ENCODE results near the gene GRIK4.
A peak's percentile ranks its signal among the peaks of the same experiment; 100 is the strongest.

The GRIK4 gene

DNA sequence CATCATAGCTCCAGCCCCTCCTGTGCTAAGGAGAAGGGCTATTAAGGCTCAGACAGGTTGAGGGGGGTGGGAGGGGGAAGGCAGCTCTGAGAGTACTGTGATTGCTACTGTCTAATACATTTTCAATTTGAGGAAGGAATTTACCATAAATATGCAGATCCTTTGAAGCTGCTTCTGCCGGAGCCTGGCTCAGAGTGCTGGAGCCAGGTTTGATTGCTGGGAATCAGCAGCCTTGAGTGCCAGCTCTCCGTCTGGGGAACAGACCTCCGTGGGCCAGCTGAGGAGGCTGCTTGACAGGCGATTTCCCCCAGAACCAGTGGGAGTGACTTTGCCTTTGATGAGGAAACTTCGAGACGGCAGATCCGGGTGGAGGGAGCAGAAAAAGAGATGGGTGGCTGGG is 370.6 kb downstream of the GRIK4 start:
- peaks cover 17% of the 10 kb centered on the region for H3K4me1 ChIP-seq (ENCODE audit: control insufficient read depth, insufficient read depth, low read length, poor library complexity, severe bottlenecking)
- WGBS, 2 experiments (ENCODE audit: insufficient coverage in 2 of 2), result 75 to 80% methylated on average over 7 of the region's 7 CpGs
- H3K36me3 ChIP-seq (ENCODE audit: control insufficient read depth, insufficient read depth, low read length), result no peaks in the 10 kb centered on the region
- no peak overlapping the region for H3K27ac ChIP-seq (ENCODE audit: low read depth, low read length, severe bottlenecking)
- H3K4me3 ChIP-seq (ENCODE audit: extremely low read depth, insufficient read depth, low read length, poor library complexity, severe bottlenecking), result no peak overlapping the region
- H3K9me3 ChIP-seq (ENCODE audit: control insufficient read depth, low read length), result no peaks in the 10 kb centered on the region

DNA sequence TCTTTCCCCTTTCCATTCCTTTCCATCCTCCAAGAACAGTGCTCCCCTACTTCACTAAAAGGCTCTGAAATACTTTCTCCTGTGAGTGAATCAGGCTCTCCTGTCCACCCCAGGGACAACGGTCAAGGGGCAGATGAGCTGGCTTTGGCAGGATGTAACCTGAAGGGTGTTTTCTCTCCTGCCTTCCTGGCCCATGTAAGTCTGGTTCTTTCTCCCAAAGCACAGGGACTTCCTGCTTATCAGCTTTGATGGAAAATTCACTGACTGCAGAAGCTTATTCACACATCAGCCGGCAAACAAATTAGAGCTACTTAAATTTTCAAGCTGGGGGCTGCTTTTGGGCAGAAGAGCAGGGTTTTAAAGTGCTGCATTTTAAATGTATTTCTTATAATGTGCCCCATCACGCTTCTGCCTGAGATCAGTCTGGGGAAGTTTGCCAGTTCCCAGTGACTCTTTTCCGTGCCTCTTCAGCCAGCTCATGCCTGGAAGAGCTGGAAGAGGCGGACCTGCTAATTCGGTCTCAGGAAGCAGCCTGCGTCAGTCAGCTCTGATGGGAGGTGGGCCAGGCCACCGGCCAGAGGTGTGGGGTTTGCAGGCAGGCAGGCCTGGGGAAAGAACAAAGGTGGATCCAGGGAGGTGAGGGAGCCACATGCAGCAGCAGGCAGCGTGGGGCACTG is 372.0 kb downstream of the GRIK4 start:
- peaks cover 17% of the 10 kb centered on the region for H3K4me1 ChIP-seq (ENCODE audit: control insufficient read depth, insufficient read depth, low read length, poor library complexity, severe bottlenecking)
- 40 to 43% methylated on average over 7 of the region's 9 CpGs for WGBS, 2 experiments (ENCODE audit: insufficient coverage in 2 of 2)

DNA sequence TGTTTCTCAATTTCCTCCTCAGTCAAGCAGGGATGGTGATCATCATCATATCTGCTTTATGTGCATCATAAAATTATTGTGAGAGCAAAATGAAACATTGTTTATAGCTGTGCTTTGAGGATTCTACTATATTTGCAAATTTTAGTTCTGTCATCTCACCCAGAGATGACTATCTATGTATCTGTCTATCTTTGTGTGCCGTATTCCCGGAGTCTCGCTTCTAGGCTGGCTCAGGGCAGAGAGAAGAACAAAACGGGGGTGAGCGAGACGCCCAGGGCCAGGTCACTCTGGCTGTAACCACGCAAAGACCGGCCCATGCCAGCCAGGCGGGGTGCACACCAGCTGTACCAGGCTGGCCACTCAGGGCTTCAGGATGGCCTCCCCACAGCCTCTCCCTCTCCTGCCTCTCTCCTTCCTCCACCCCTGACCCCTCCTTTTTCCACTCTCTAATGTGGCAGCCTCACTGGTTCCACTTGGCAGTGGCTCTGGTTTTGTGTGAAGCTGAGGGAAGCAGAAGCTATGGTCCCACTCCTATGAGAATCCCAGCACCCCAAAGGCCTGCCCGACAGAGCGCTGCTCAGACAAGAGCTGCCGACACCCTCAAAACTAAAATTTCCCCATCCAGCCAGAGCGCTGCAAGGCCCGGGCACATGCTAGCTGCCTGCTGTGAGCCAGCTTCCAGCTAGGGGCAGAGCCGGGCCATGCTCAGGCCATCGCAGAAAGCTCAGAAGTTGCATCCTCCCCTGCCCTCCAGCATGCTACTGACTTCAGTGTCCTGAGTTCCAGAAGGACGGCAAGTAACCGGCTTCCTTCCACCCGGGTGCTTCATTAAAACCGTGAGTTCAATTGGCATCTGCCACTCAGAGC is 372.8 kb downstream of the GRIK4 start:
- Histone ChIP-seq H3K9me3 (ENCODE audit: control insufficient read depth, low read length) (no peaks in the 10 kb centered on the region), H3K4me3 (ENCODE audit: extremely low read depth, insufficient read depth, low read length, poor library complexity, severe bottlenecking) (no peak overlapping the region), H3K36me3 (ENCODE audit: control insufficient read depth, insufficient read depth, low read length) (no peaks in the 10 kb centered on the region), H3K4me1 (ENCODE audit: control insufficient read depth, insufficient read depth, low read length, poor library complexity, severe bottlenecking) (peaks cover 17% of the 10 kb centered on the region), H3K27ac (ENCODE audit: low read depth, low read length, severe bottlenecking) (no peak overlapping the region)
- WGBS, 2 experiments (ENCODE audit: insufficient coverage in 2 of 2), result 83 to 91% methylated on average over 15 to 20 of the region's 20 CpGs

More for the DNA sequence above, 372.0 kb downstream of the GRIK4 start:
- Histone ChIP-seq H3K27ac (ENCODE audit: low read depth, low read length, severe bottlenecking) (peak overlapping the region; percentile 50), H3K9me3 (ENCODE audit: control insufficient read depth, low read length) (no peaks in the 10 kb centered on the region), H3K4me3 (ENCODE audit: extremely low read depth, insufficient read depth, low read length, poor library complexity, severe bottlenecking) (no peak overlapping the region), H3K36me3 (ENCODE audit: control insufficient read depth, insufficient read depth, low read length) (no peaks in the 10 kb centered on the region)

DNA sequence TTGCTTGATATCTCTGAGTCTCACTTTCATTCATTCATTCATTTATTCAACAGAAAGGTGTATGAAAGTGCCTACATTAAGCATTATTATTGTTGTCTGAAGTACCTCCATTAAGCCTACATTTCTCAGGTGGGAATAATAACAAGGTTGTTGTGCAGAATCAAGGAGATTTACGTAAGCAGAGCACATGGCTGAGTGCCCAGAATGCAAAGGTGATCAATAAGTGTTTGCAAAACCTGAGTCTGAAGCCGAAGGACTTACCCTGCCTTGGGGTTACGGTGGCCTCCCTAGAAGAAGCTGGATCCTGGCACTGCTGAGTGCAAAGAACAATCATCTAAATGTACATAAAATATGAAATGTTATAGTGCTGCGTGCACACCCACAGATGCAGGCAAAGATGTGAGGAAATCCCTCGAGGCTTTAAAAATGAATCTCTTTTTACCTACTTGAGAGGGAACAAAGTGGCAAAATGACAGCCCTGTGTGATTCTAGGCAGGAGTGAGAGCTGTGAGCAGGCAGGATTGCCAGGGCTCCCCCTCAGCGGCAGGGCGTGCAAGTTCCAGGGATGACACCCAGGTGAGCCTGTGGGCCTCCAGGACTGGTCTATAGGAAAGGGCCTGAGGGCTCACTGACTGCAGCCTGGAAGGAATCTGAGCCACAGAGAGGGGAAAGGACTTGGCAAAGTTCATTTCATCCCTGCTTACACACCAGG is 379.2 kb downstream of the GRIK4 start:
- no peak overlapping the region for H3K4me3 ChIP-seq (ENCODE audit: extremely low read depth, insufficient read depth, low read length, poor library complexity, severe bottlenecking)
- H3K9me3 ChIP-seq (ENCODE audit: control insufficient read depth, low read length), result no peaks in the 10 kb centered on the region
- no peaks in the 10 kb centered on the region for H3K4me1 ChIP-seq (ENCODE audit: control insufficient read depth, insufficient read depth, low read length, poor library complexity, severe bottlenecking)
- H3K27ac ChIP-seq (ENCODE audit: low read depth, low read length, severe bottlenecking), result no peak overlapping the region
- WGBS, 2 experiments (ENCODE audit: insufficient coverage in 2 of 2), result 92% methylated on average over 4 to 7 of the region's 7 CpGs
- H3K36me3 ChIP-seq (ENCODE audit: control insufficient read depth, insufficient read depth, low read length), result no peaks in the 10 kb centered on the region

DNA sequence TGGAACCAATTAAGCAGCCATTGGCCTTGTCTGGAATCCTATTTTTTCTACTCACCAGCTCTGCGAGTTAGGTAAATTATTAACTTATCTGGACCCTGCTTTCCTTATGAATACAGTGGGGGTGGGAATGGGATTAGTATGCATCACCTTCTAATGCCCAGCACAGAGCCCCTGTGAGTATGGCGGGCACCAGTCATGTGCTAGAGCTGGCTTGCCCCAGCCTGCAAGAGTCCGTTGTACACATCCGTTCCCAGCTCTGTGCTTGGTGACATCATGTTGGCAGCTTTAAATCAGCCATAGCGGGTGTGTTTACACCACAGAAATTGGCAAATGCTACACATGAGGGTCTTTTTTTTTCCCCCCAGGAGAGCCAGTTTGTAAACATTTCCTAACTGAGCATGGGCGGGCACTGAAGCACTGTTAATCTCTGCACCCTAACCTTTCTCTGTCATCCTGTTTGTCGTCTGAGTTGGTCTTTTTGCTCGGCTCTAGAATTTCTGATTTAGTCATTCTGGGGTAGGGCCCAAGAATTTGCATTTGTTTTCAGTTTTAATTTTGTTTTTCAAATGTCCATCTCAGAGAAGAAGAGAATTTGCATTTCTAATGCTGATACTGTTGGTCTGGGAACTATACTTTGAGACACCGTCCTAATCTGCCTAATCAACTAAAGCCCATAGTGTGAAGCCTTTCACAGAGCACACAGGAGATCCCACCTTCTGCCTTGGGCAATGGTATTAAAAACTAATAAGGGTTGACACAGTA is 382.1 kb downstream of the GRIK4 start:
- Histone ChIP-seq H3K27ac (ENCODE audit: low read depth, low read length, severe bottlenecking) (no peak overlapping the region), H3K9me3 (ENCODE audit: control insufficient read depth, low read length) (no peaks in the 10 kb centered on the region), H3K4me3 (ENCODE audit: extremely low read depth, insufficient read depth, low read length, poor library complexity, severe bottlenecking) (no peak overlapping the region), H3K36me3 (ENCODE audit: control insufficient read depth, insufficient read depth, low read length) (no peaks in the 10 kb centered on the region), H3K4me1 (ENCODE audit: control insufficient read depth, insufficient read depth, low read length, poor library complexity, severe bottlenecking) (no peaks in the 10 kb centered on the region)
- 83 to 89% methylated on average over 4 to 5 of the region's 9 CpGs for WGBS, 2 experiments (ENCODE audit: insufficient coverage in 2 of 2)

DNA sequence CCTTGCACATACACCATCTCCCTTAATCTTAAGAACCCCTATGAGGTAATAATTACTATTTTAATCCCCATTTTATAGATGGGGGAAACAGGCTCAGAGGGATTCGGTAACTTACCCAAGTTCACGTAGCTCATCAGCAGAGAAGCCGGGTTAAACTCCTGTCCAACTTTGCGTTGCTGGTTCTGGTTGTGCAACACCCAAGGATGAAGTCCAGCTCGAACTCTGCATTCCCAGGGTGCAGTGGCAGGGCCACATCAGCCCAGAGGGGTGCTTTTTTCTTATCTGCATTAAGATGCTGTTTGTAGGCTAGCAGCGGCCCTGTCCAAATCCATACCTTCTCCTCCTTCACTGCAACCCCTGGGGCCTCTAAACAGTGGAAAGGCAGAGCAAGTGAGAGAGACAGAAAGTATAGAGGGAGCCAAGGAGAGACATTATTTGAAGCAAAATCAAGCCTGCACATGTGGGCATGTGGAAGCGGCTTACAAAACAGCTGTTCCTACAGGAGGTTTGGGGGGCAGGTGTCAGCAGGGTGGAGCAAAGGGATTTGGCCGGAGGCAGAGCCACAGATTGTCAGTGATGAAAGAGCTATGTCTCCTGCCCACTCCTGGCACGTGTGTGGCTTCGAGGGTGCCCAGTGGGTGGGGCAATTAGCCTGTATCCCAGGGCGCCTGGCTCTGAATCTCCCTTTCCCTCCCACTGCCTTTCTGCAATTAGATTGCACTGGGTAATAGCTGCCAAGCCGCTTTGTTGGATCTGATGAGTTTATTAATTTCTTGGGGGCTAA is 382.8 kb downstream of the GRIK4 start:
- Histone ChIP-seq H3K9me3 (ENCODE audit: control insufficient read depth, low read length) (no peaks in the 10 kb centered on the region), H3K4me3 (ENCODE audit: extremely low read depth, insufficient read depth, low read length, poor library complexity, severe bottlenecking) (no peak overlapping the region), H3K36me3 (ENCODE audit: control insufficient read depth, insufficient read depth, low read length) (no peaks in the 10 kb centered on the region), H3K27ac (ENCODE audit: low read depth, low read length, severe bottlenecking) (no peak overlapping the region), H3K4me1 (ENCODE audit: control insufficient read depth, insufficient read depth, low read length, poor library complexity, severe bottlenecking) (no peaks in the 10 kb centered on the region)
- WGBS, 2 experiments (ENCODE audit: insufficient coverage in 2 of 2), result 88 to 92% methylated on average over 6 to 10 of the region's 12 CpGs

DNA sequence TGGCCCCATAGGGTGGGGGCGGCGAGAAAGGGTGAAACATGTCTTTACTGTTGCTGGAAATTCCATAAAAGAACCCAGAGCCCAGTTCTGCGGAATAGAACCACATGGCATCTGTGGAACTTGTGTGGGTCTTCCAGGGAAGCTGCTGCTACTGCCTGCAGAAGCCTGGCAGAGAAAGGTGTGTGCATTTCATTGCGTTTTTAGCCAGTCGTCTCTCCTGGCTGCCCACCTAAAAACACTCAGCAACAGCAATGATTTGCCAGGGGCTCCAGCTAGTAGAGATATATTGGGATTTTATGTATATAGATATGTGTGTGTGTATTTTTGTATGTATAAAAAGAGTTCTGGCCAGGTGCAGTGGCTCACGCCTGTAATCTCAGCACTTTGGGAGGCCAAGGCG is 385.1 kb downstream of the GRIK4 start:
- Histone ChIP-seq H3K27ac (ENCODE audit: low read depth, low read length, severe bottlenecking) (no peak overlapping the region), H3K4me1 (ENCODE audit: control insufficient read depth, insufficient read depth, low read length, poor library complexity, severe bottlenecking) (no peaks in the 10 kb centered on the region), H3K36me3 (ENCODE audit: control insufficient read depth, insufficient read depth, low read length) (no peaks in the 10 kb centered on the region), H3K9me3 (ENCODE audit: control insufficient read depth, low read length) (no peaks in the 10 kb centered on the region), H3K4me3 (ENCODE audit: extremely low read depth, insufficient read depth, low read length, poor library complexity, severe bottlenecking) (no peak overlapping the region)
- WGBS, 2 experiments (ENCODE audit: insufficient coverage in 2 of 2), result 95% methylated on average over 4 to 5 of the region's 7 CpGs

DNA sequence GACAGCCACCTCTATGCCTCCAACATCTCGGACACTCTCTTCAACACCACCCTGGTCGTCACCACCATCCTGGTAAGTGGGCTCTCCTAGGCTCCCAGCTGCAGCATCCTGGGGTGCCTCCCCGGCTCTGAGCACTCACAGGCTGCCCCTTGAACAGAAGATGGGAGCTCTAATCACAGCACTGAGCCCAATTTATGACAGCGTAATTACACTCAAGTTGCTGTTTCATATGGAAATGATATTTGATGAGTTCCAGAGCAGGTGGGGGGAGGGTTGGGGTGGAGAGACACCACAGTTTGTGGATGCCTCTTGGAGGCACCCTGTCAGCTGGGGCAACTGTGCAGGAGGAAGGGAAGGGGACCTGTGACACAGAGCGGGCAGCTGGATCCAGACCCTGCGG is 387.0 kb downstream of the GRIK4 start:
- WGBS, 2 experiments (ENCODE audit: insufficient coverage in 2 of 2), result 85 to 94% methylated on average over 2 to 4 of the region's 6 CpGs
- no peak overlapping the region for H3K27ac ChIP-seq (ENCODE audit: low read depth, low read length, severe bottlenecking)
- H3K4me1 ChIP-seq (ENCODE audit: control insufficient read depth, insufficient read depth, low read length, poor library complexity, severe bottlenecking), result no peaks in the 10 kb centered on the region
- H3K4me3 ChIP-seq (ENCODE audit: extremely low read depth, insufficient read depth, low read length, poor library complexity, severe bottlenecking), result no peak overlapping the region
- no peaks in the 10 kb centered on the region for H3K36me3 ChIP-seq (ENCODE audit: control insufficient read depth, insufficient read depth, low read length)
- H3K9me3 ChIP-seq (ENCODE audit: control insufficient read depth, low read length), result no peaks in the 10 kb centered on the region

DNA sequence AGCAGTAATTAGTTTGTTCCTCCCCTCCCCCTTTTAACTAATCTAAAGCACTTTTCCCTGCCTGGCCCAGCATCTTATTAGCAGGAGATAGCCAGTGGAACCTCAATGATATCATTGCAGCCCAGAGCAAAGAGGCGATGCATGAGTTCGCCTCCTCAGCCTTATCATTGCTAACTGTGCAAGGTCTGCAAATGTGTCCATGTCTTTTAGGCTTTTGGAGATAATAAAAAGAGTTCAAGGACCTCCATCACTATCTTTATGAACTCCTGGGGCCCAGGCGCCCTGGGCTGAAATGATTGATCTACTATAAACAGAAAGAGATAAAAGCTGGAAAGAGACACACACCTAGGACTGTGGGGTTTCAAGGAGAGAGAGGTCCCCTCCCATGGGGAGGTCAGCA is 388.2 kb downstream of the GRIK4 start:
- WGBS, 2 experiments (ENCODE audit: insufficient coverage in 2 of 2), result 85% methylated on average over 2 of the region's 3 CpGs; no CpG with 5 or more reads in 1 of the 2 experiments
- H3K4me1 ChIP-seq (ENCODE audit: control insufficient read depth, insufficient read depth, low read length, poor library complexity, severe bottlenecking), result peaks cover 4% of the 10 kb centered on the region
- H3K4me3 ChIP-seq (ENCODE audit: extremely low read depth, insufficient read depth, low read length, poor library complexity, severe bottlenecking), result no peak overlapping the region
- H3K9me3 ChIP-seq (ENCODE audit: control insufficient read depth, low read length), result no peaks in the 10 kb centered on the region
- H3K27ac ChIP-seq (ENCODE audit: low read depth, low read length, severe bottlenecking), result no peak overlapping the region
- H3K36me3 ChIP-seq (ENCODE audit: control insufficient read depth, insufficient read depth, low read length), result no peaks in the 10 kb centered on the region

DNA sequence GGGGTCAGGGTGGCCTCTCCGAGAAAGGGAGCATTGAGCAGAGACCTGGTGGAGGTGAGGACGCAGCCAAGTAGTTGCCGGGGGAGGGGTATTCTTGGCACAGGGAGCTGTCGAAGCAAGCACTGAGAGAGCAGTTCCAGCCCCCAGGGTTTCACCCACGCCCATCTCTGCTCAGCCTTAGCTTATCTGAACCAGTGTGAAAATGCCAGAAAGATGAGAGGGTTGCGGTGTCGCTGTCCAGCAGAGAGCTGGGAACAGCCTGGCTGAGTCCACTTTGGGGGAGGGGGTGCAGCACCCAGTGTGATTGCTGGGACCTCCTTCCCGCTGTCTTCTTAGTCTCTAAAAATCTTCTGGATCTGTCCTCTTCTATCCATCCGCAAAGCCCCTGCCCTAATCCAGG is 389.1 kb downstream of the GRIK4 start:
- Histone ChIP-seq H3K4me3 (ENCODE audit: extremely low read depth, insufficient read depth, low read length, poor library complexity, severe bottlenecking) (no peak overlapping the region), H3K36me3 (ENCODE audit: control insufficient read depth, insufficient read depth, low read length) (no peaks in the 10 kb centered on the region), H3K9me3 (ENCODE audit: control insufficient read depth, low read length) (no peaks in the 10 kb centered on the region), H3K27ac (ENCODE audit: low read depth, low read length, severe bottlenecking) (no peak overlapping the region), H3K4me1 (ENCODE audit: control insufficient read depth, insufficient read depth, low read length, poor library complexity, severe bottlenecking) (peaks cover 4% of the 10 kb centered on the region)
- WGBS, 2 experiments (ENCODE audit: insufficient coverage in 2 of 2), result 51 to 52% methylated on average over 6 to 7 of the region's 9 CpGs

All from mesodermal cell (in vitro differentiated cells).